ENCODE data around the gene MYO5B. TPM values are rescaled to one million over a fixed set of nuclear protein-coding genes. Genes with fewer than 3 reads are reported as not detected.
A peak's percentile ranks its signal among the peaks of the same experiment; 100 is the strongest.

Gene MYO5B
- total RNA-seq, 1 donor from 2014 or later: 6.7 TPM

GRCh38 chr18:50207722-50208121, 12.8 kb upstream of the MYO5B start:
- Histone ChIP-seq H3F3A (ENCODE audit: low read depth) (no peaks in the 10 kb centered on the region), H3K4me2 (no peak overlapping the region), H2AFZ (replicated peaks) (no peak overlapping the region), H3K4me3 (no peak overlapping the region), H4K20me1 (ENCODE audit: low read depth) (no peaks in the 10 kb centered on the region), H3K9me3 (ENCODE audit: low read depth) (no peaks in the 10 kb centered on the region), H3K36me3 (no peaks in the 10 kb centered on the region), H3K27ac (no peak overlapping the region), H3K27me3 (peaks cover 17% of the 10 kb centered on the region), H3K9ac (no peak overlapping the region), H3K4me1 (peaks cover 5% of the 10 kb centered on the region), H3K79me2 (ENCODE audit: low read depth) (no peaks in the 10 kb centered on the region)
- Mint-ChIP-seq H3K4me1 (peaks cover 6% of the 10 kb centered on the region), H3K27ac (no peak overlapping the region), H3K27me3 (ENCODE audit: insufficient read depth, low read depth) (peaks cover 5% of the 10 kb centered on the region), H3K9me3 (no peaks in the 10 kb centered on the region), H3K36me3 (no peaks in the 10 kb centered on the region), H3K4me3 (no peak overlapping the region)
- DNase-seq (ENCODE audit: low spot score): no peak
- no peak for TF ChIP-seq CTCF (IDR thresholded peaks at IDR 0.05)

- Histone ChIP-seq H4K20me1 (ENCODE audit: low read depth) (no peaks in the 10 kb centered on the region), H3K9ac (no peak overlapping the region), H3K4me1 (peaks cover 5% of the 10 kb centered on the region), H3F3A (ENCODE audit: low read depth) (no peaks in the 10 kb centered on the region), H3K27ac (no peak overlapping the region), H3K79me2 (ENCODE audit: low read depth) (no peaks in the 10 kb centered on the region), H3K9me3 (ENCODE audit: low read depth) (no peaks in the 10 kb centered on the region), H3K4me2 (peak overlapping the region; percentile 72), H2AFZ (replicated peaks) (peak overlapping the region; percentile 67), H3K4me3 (peak overlapping the region; percentile 38), H3K27me3 (peaks cover 18% of the 10 kb centered on the region), H3K36me3 (no peaks in the 10 kb centered on the region)
- H3K27me3 Mint-ChIP-seq (ENCODE audit: insufficient read depth, low read depth): peaks cover 5% of the 10 kb centered on the region
- peaks cover 2% of the 10 kb centered on the region for H3K9me3 Mint-ChIP-seq
- no peak overlapping the region for H3K4me3 Mint-ChIP-seq
- H3K36me3 Mint-ChIP-seq: no peaks in the 10 kb centered on the region
- peak; percentile 88 for DNase-seq (ENCODE audit: low spot score)
- no peak overlapping the region for H3K27ac Mint-ChIP-seq
- TF ChIP-seq EZH2 (IDR thresholded peaks at IDR 0.05) (no peak), CTCF (IDR thresholded peaks at IDR 0.05) (peak; percentile 74)
- peaks cover 6% of the 10 kb centered on the region for H3K4me1 Mint-ChIP-seq
Measured at GRCh38 chr18:50203801-50204604, 9.1 kb upstream of the MYO5B start.

- no peak overlapping the region for H3K4me3 Mint-ChIP-seq
- DNase-seq (ENCODE audit: low spot score): no peak
- Histone ChIP-seq H3K27me3 (peaks cover 36% of the 10 kb centered on the region), H3K9ac (no peak overlapping the region), H3K79me2 (ENCODE audit: low read depth) (no peaks in the 10 kb centered on the region), H3F3A (ENCODE audit: low read depth) (no peaks in the 10 kb centered on the region), H3K4me3 (no peak overlapping the region), H2AFZ (replicated peaks) (no peak overlapping the region), H3K9me3 (ENCODE audit: low read depth) (no peaks in the 10 kb centered on the region), H3K4me1 (peaks cover 5% of the 10 kb centered on the region), H3K36me3 (no peaks in the 10 kb centered on the region), H3K27ac (no peak overlapping the region), H3K4me2 (no peak overlapping the region), H4K20me1 (ENCODE audit: low read depth) (no peaks in the 10 kb centered on the region)
- TF ChIP-seq EZH2phosphoT487 (IDR thresholded peaks at IDR 0.05) (no peak), CTCF (IDR thresholded peaks at IDR 0.05) (no peak), EZH2 (IDR thresholded peaks at IDR 0.05) (no peak)
- no peaks in the 10 kb centered on the region for H3K36me3 Mint-ChIP-seq
- no peak overlapping the region for H3K27ac Mint-ChIP-seq
- peaks cover 3% of the 10 kb centered on the region for H3K9me3 Mint-ChIP-seq
- peaks cover 6% of the 10 kb centered on the region for H3K4me1 Mint-ChIP-seq
- peaks cover 7% of the 10 kb centered on the region for H3K27me3 Mint-ChIP-seq (ENCODE audit: insufficient read depth, low read depth)
Measured at GRCh38 chr18:50201476-50202018, 6.6 kb upstream of the MYO5B start.
